Measurements from ENCODE around the gene DPYD. TPM values are rescaled to one million over a fixed set of nuclear protein-coding genes. Genes with fewer than 3 reads are reported as not detected.

Gene DPYD
- total and polyA plus RNA-seq, 9 of the 15 experiments (the other 6 are each of a cell fraction or from before 2014, with no cell fraction given): 0.03 to 0.25 (median 0.08) TPM; not detected in 2

- no peaks in the 10 kb centered on the region for H3K4me1 ChIP-seq (replicated peaks in 1 of 2; ENCODE audit: control insufficient read depth in 2 of 2, insufficient read depth in 2 of 2, low read length in 2 of 2)
- no TSS peak for BruUV-seq (replicated peaks)
- DNase-seq (ENCODE audit: extremely low read depth in 1 of 4, low spot score in 3 of 4) (no peak), ATAC-seq (no peak), FAIRE-seq (no peak)
- intact Hi-C loops (cut with micrococcal nuclease) (no loop called here), in situ Hi-C loops (cut with MboI) (no loop called here)
- CTCF ChIA-PET (ENCODE audit: low intra/inter-chr PET ratio): no interaction called here
- no peak overlapping the region for H3K9ac ChIP-seq (ENCODE audit: insufficient read depth in 1 of 2, low read depth in 2 of 2, low read length in 2 of 2)
- H4K20me1 ChIP-seq (replicated peaks; ENCODE audit: control insufficient read depth, insufficient read depth, low read length): no peaks in the 10 kb centered on the region
- H3K9me1 ChIP-seq (ENCODE audit: control insufficient read depth, insufficient read depth, low read length): no peaks in the 10 kb centered on the region
- H3K27ac ChIP-seq (ENCODE audit: extremely low read depth, low read depth, low read length): no peak overlapping the region
- POLR2A ChIA-PET: no interaction called here
- H3K4me2 ChIP-seq (ENCODE audit: insufficient read depth, low read length): no peak overlapping the region
- no peaks in the 10 kb centered on the region for H3K36me3 ChIP-seq (ENCODE audit: control insufficient read depth, insufficient read depth, low read length)
- H3K27me3 ChIP-seq (ENCODE audit: control insufficient read depth in 2 of 2, insufficient read depth in 2 of 2, low read length in 2 of 2): no peaks in the 10 kb centered on the region
- WGBS (ENCODE audit: insufficient coverage, low coverage, missing lambda C conversion rate): 1% methylated on average over 7 of the region's 7 CpGs
- H3K4me3 ChIP-seq: no peak overlapping the region
- no peak overlapping the region for H2AFZ ChIP-seq (ENCODE audit: low read depth, low read length)
- H3K79me2 ChIP-seq (ENCODE audit: control insufficient read depth, insufficient read depth, low read length): no peaks in the 10 kb centered on the region
- H3K9me3 ChIP-seq (replicated peaks; ENCODE audit: control insufficient read depth, insufficient read depth, low read depth, low read length): no peaks in the 10 kb centered on the region
- TF ChIP-seq REST (IDR thresholded peaks at IDR 0.05; ENCODE audit: borderline replicate concordance): no peak
- no peak for TF ChIP-seq REST (CRISPR knock-in tag; IDR thresholded peaks at IDR 0.05; ENCODE audit: low read depth)
- no peak for TF ChIP-seq ZNF133 (CRISPR knock-in tag; IDR thresholded peaks at IDR 0.05)
- no peak for TF ChIP-seq SAFB2 (IDR thresholded peaks at IDR 0.05; ENCODE audit: borderline replicate concordance, low read depth, low read length, severe bottlenecking)
- no peak for TF ChIP-seq RBM34 (IDR thresholded peaks at IDR 0.05; ENCODE audit: borderline replicate concordance, insufficient read depth, low read length)
- no peak for TF ChIP-seq SNAPC5 (CRISPR knock-in tag; IDR thresholded peaks at IDR 0.05)
- no peak for TF ChIP-seq ZMIZ1 (IDR thresholded peaks at IDR 0.05; ENCODE audit: low read depth in 2 of 2, low read length in 2 of 2)
These were observed 463.3 kb downstream of the DPYD start for GRCh38 chr1:97457446-97458089.
